CD4-positive, alpha-beta memory T cell (primary cell): ENCODE data around the gene RBMS3. TPM values are rescaled to one million over a fixed set of nuclear protein-coding genes. Genes with fewer than 3 reads are reported as not detected.

ENCODE experiments used
- CTCF ChIA-PET: fragments of 350-600 bp; sonication (Branson Sonifier 250); formaldehyde crosslinking; loops from one replicate; lab custom pipeline; 2021; ENCODE audit warnings: inconsistent platforms; ENCODE audit not compliant: partially characterized antibody; lab: Charles Lee
- POLR2A ChIA-PET: fragments of 350-600 bp; sonication (Branson Sonifier 250); formaldehyde crosslinking; loops from one replicate; lab custom pipeline; 2021; ENCODE audit not compliant: partially characterized antibody; lab: Charles Lee
- DNase-seq, 5 donors: peaks; one replicate each; pipeline versions ENCODE4 v3.0.0 to v3.0.0-alpha.2; 2020 to 2022; ENCODE audit warnings: mixed read lengths in 1 of 5
- H3K27ac ChIP-seq: one replicate; pipeline ENCODE4 v1.7.0; 2013; ENCODE audit warnings: low read depth, low read length
- H3K27me3 ChIP-seq: 2 replicates; pipeline ENCODE4 v1.7.0; 2013; ENCODE audit warnings: mild to moderate bottlenecking, low read length, moderate library complexity; ENCODE audit not compliant: insufficient read depth
- H3K36me3 ChIP-seq: 2 replicates; pipeline ENCODE4 v1.7.0; 2013; ENCODE audit warnings: mild to moderate bottlenecking, low read length, moderate library complexity; ENCODE audit not compliant: insufficient read depth
- H3K4me1 ChIP-seq: 2 replicates; pipeline ENCODE4 v1.7.0; 2013; ENCODE audit warnings: mild to moderate bottlenecking, low read length, moderate library complexity; ENCODE audit not compliant: insufficient read depth
- H3K4me3 ChIP-seq, 2 donors: one replicate each; pipeline ENCODE4 v1.7.0; 2013; ENCODE audit warnings: low read length in 2 of 2, mild to moderate bottlenecking in 1 of 2
- H3K9me3 ChIP-seq, 2 donors: one replicate each; pipeline ENCODE4 v1.7.0; 2013; ENCODE audit warnings: low read length in 2 of 2, control low read depth in 1 of 2; ENCODE audit not compliant: control insufficient read depth in 1 of 2
- H3K27ac Mint-ChIP-seq, 7 donors: one replicate each; pipeline ENCODE4 v1.8.0; 2020 to 2021; ENCODE audit warnings: mixed read lengths in 7 of 7, mild to moderate bottlenecking in 6 of 7, inconsistent platforms in 3 of 7, moderate library complexity in 3 of 7
- H3K27me3 Mint-ChIP-seq, 2 donors: one replicate each; pipeline ENCODE4 v1.8.0; 2020 to 2021; ENCODE audit warnings: mixed read lengths in 2 of 2
- H3K36me3 Mint-ChIP-seq, 2 donors: one replicate each; pipeline ENCODE4 v1.8.0; 2020 to 2021; ENCODE audit warnings: mixed read lengths in 2 of 2, inconsistent platforms in 1 of 2, mild to moderate bottlenecking in 1 of 2
- H3K4me1 Mint-ChIP-seq, 4 donors: one replicate each; pipeline ENCODE4 v1.8.0; 2020 to 2021; ENCODE audit warnings: mixed read lengths in 4 of 4, mild to moderate bottlenecking in 1 of 4
- H3K4me3 Mint-ChIP-seq, 8 donors: one replicate each; pipeline ENCODE4 v1.8.0; 2020 to 2021; ENCODE audit warnings: mixed read lengths in 8 of 8, mild to moderate bottlenecking in 7 of 8, moderate library complexity in 6 of 8, inconsistent platforms in 3 of 8
- H3K9me3 Mint-ChIP-seq, 8 donors: one replicate each; pipeline ENCODE4 v1.8.0; 2020 to 2021; ENCODE audit warnings: mixed read lengths in 8 of 8, mild to moderate bottlenecking in 5 of 8, inconsistent platforms in 3 of 8, moderate library complexity in 1 of 8
- intact Hi-C: fragments of 100-400 bp; cut with micrococcal nuclease; formaldehyde crosslinking; loops from one replicate; pipeline ENCODE4 v1.15.1; 2023
- polyA plus RNA-seq, 2 donors: library from polyadenylated mRNA; unstranded; fragments of 300-500 nt; fragmentation: Illumina TruSeq; gene quantifications; one replicate each; pipeline ENCODE4 v1.2.3, GENCODE V29; 2021
- total RNA-seq, 2 experiments: library from RNA; stranded (reverse); gene quantifications; one replicate each; pipeline ENCODE4 v1.2.3, GENCODE V29; 2021

The RBMS3 gene
- total and polyA plus RNA-seq, 4 experiments from 2014 or later: 0.70 to 1.6 (median 1.0) TPM; not detected in 1

GRCh38 chr3:29892976-29893554 is 612.2 kb downstream of the RBMS3 start:
- Histone ChIP-seq H3K36me3 (no peaks in the 10 kb centered on the region), H3K9me3 (no peaks in the 10 kb centered on the region), H3K27me3 (no peaks in the 10 kb centered on the region), H3K4me1 (no peaks in the 10 kb centered on the region), H3K4me3 (no peak overlapping the region), H3K27ac (no peak overlapping the region)
- intact Hi-C loops: no loop called here
- H3K27ac Mint-ChIP-seq: no peak overlapping the region
- H3K36me3 Mint-ChIP-seq: no peaks in the 10 kb centered on the region
- H3K4me1 Mint-ChIP-seq: no peaks in the 10 kb centered on the region
- DNase-seq: no peak
- H3K4me3 Mint-ChIP-seq: no peak overlapping the region
- ChIA-PET CTCF (interaction anchor here (0.7 kb wide), 1 partner anchor 9 kb away, joined by 3 read pairs; no protein-coding TSS in a partner anchor), POLR2A (no interaction called here)
- peaks cover 0 to 3% (median 0%) of the 10 kb centered on the region in 8 donors for H3K9me3 Mint-ChIP-seq
- H3K27me3 Mint-ChIP-seq: peaks cover 1 to 2% of the 10 kb centered on the region in 2 donors

- Histone ChIP-seq H3K9me3 (no peaks in the 10 kb centered on the region), H3K36me3 (no peaks in the 10 kb centered on the region), H3K27ac (no peak overlapping the region), H3K27me3 (no peaks in the 10 kb centered on the region), H3K4me1 (no peaks in the 10 kb centered on the region), H3K4me3 (no peak overlapping the region)
- intact Hi-C loops: no loop called here
- DNase-seq: no peak
- Mint-ChIP-seq H3K9me3 (peaks cover 0 to 1% (median 0%) of the 10 kb centered on the region in 8 donors), H3K4me1 (no peaks in the 10 kb centered on the region), H3K27me3 (peaks cover 4 to 5% of the 10 kb centered on the region in 2 donors), H3K27ac (no peak overlapping the region), H3K4me3 (no peak overlapping the region), H3K36me3 (no peaks in the 10 kb centered on the region)
- POLR2A ChIA-PET: no interaction called here
- CTCF ChIA-PET: no interaction called here
These were observed 616.0 kb downstream of the RBMS3 start for GRCh38 chr3:29896856-29897255.

- Mint-ChIP-seq H3K4me1 (no peaks in the 10 kb centered on the region), H3K27me3 (peaks cover 2 to 4% of the 10 kb centered on the region in 2 donors), H3K27ac (no peak overlapping the region), H3K4me3 (no peak overlapping the region), H3K36me3 (no peaks in the 10 kb centered on the region), H3K9me3 (peaks cover 0 to 1% (median 0%) of the 10 kb centered on the region in 8 donors)
- H3K9me3 ChIP-seq: no peaks in the 10 kb centered on the region
- H3K4me1 ChIP-seq: no peaks in the 10 kb centered on the region
- H3K27me3 ChIP-seq: no peaks in the 10 kb centered on the region
- ChIA-PET POLR2A (no interaction called here), CTCF (no interaction called here)
- DNase-seq: no peak
- no peak overlapping the region for H3K27ac ChIP-seq
- intact Hi-C loops: no loop called here
- no peak overlapping the region for H3K4me3 ChIP-seq
- no peaks in the 10 kb centered on the region for H3K36me3 ChIP-seq
These were observed 617.5 kb downstream of the RBMS3 start for GRCh38 chr3:29898171-29898965.

- intact Hi-C loops: no loop called here
- Histone ChIP-seq H3K27ac (no peak overlapping the region), H3K4me1 (no peaks in the 10 kb centered on the region), H3K27me3 (no peaks in the 10 kb centered on the region), H3K4me3 (no peak overlapping the region), H3K36me3 (no peaks in the 10 kb centered on the region), H3K9me3 (no peaks in the 10 kb centered on the region)
- no peaks in the 10 kb centered on the region for H3K36me3 Mint-ChIP-seq
- H3K27me3 Mint-ChIP-seq: peaks cover 2 to 4% of the 10 kb centered on the region in 2 donors
- POLR2A ChIA-PET: no interaction called here
- no peak overlapping the region for H3K4me3 Mint-ChIP-seq
- DNase-seq: no peak
- H3K4me1 Mint-ChIP-seq: no peaks in the 10 kb centered on the region
- CTCF ChIA-PET: no interaction called here
- peaks cover 0 to 1% (median 0%) of the 10 kb centered on the region in 8 donors for H3K9me3 Mint-ChIP-seq
- H3K27ac Mint-ChIP-seq: no peak overlapping the region
These were observed 618.1 kb downstream of the RBMS3 start for GRCh38 chr3:29899021-29899420.

GRCh38 chr3:29901097-29901496 is 620.2 kb downstream of the RBMS3 start:
- Mint-ChIP-seq H3K27me3 (peaks cover 2 to 4% of the 10 kb centered on the region in 2 donors), H3K4me1 (no peaks in the 10 kb centered on the region), H3K36me3 (no peaks in the 10 kb centered on the region), H3K27ac (no peak overlapping the region), H3K4me3 (no peak overlapping the region), H3K9me3 (peaks cover 0 to 1% (median 0%) of the 10 kb centered on the region in 8 donors)
- H3K36me3 ChIP-seq: no peaks in the 10 kb centered on the region
- H3K9me3 ChIP-seq: no peaks in the 10 kb centered on the region
- intact Hi-C loops: no loop called here
- no peak overlapping the region for H3K4me3 ChIP-seq
- DNase-seq: no peak
- no peaks in the 10 kb centered on the region for H3K4me1 ChIP-seq
- no peak overlapping the region for H3K27ac ChIP-seq
- no peaks in the 10 kb centered on the region for H3K27me3 ChIP-seq
- CTCF ChIA-PET: no interaction called here
- POLR2A ChIA-PET: no interaction called here

- H3K27ac ChIP-seq: no peak overlapping the region
- no peaks in the 10 kb centered on the region for H3K27me3 ChIP-seq
- no peaks in the 10 kb centered on the region for H3K9me3 ChIP-seq
- no peaks in the 10 kb centered on the region for H3K4me1 ChIP-seq
- H3K4me3 ChIP-seq: no peak overlapping the region
- Mint-ChIP-seq H3K9me3 (peaks cover 0 to 1% (median 0%) of the 10 kb centered on the region in 8 donors), H3K4me3 (no peak overlapping the region), H3K27ac (peak overlapping the region in 1 of 7 donors; percentile 4), H3K4me1 (no peaks in the 10 kb centered on the region), H3K27me3 (peaks cover 2 to 4% of the 10 kb centered on the region in 2 donors), H3K36me3 (no peaks in the 10 kb centered on the region)
- no peaks in the 10 kb centered on the region for H3K36me3 ChIP-seq
- no peak for DNase-seq
- CTCF ChIA-PET: no interaction called here
- POLR2A ChIA-PET: no interaction called here
- intact Hi-C loops: no loop called here
These were observed 622.7 kb downstream of the RBMS3 start for GRCh38 chr3:29903600-29903999.

- intact Hi-C loops: no loop called here
- no peak overlapping the region for H3K4me3 ChIP-seq
- no peaks in the 10 kb centered on the region for H3K27me3 ChIP-seq
- H3K27ac Mint-ChIP-seq: no peak overlapping the region
- H3K9me3 ChIP-seq: no peaks in the 10 kb centered on the region
- no peak for DNase-seq
- H3K36me3 ChIP-seq: no peaks in the 10 kb centered on the region
- peaks cover 0 to 4% of the 10 kb centered on the region in 2 donors for H3K27me3 Mint-ChIP-seq
- POLR2A ChIA-PET: no interaction called here
- no peaks in the 10 kb centered on the region for H3K4me1 Mint-ChIP-seq
- no peak overlapping the region for H3K4me3 Mint-ChIP-seq
- H3K27ac ChIP-seq: no peak overlapping the region
- H3K9me3 Mint-ChIP-seq: no peaks in the 10 kb centered on the region
- no peaks in the 10 kb centered on the region for H3K36me3 Mint-ChIP-seq
- CTCF ChIA-PET: no interaction called here
- no peaks in the 10 kb centered on the region for H3K4me1 ChIP-seq
These were observed 626.0 kb downstream of the RBMS3 start for GRCh38 chr3:29906906-29907305.
